HEK293T (cell line): ENCODE results near the gene TAC3.

Experiments
- CTBP1 ChIP-seq: fragments of 450-650 bp; IDR thresholded peaks from 2 replicates; pipeline ENCODE4 v1.6.1; 2016; ENCODE audit warnings: borderline replicate concordance
- ELF4 ChIP-seq: fragments of 450-650 bp; IDR thresholded peaks from 2 replicates; pipeline ENCODE4 v1.6.1; 2017; ENCODE audit warnings: antibody characterized with exemption
- FOXK2 ChIP-seq: fragments of 450-650 bp; IDR thresholded peaks from 2 replicates; pipeline ENCODE4 v1.6.1; 2016; ENCODE audit warnings: mild to moderate bottlenecking
- FOXM1 ChIP-seq: fragments of 450-650 bp; IDR thresholded peaks from 2 replicates; pipeline ENCODE4 v1.6.1; 2017; ENCODE audit warnings: mild to moderate bottlenecking, borderline replicate concordance
- HDGF ChIP-seq: fragments of 450-650 bp; IDR thresholded peaks from 2 replicates; pipeline ENCODE4 v1.6.1; 2017; ENCODE audit warnings: antibody characterized with exemption, borderline replicate concordance
- LEF1 ChIP-seq: fragments of 450-650 bp; IDR thresholded peaks from 2 replicates; pipeline ENCODE4 v1.6.1; 2017; ENCODE audit warnings: mild to moderate bottlenecking, borderline replicate concordance
- PKNOX1 ChIP-seq: fragments of 450-650 bp; IDR thresholded peaks from 2 replicates; pipeline ENCODE4 v1.6.1; 2016
- SUZ12 ChIP-seq: fragments of 450-650 bp; IDR thresholded peaks from 2 replicates; pipeline ENCODE4 v1.6.1; 2016; ENCODE audit warnings: mild to moderate bottlenecking
- TARDBP ChIP-seq: fragments of 450-650 bp; IDR thresholded peaks from 2 replicates; pipeline ENCODE4 v1.6.1; 2016

- TF ChIP-seq FOXM1 = no peak
- TF ChIP-seq SUZ12 = no peak
- TF ChIP-seq LEF1 = no peak
- TF ChIP-seq TARDBP = no peak
- TF ChIP-seq PKNOX1 = no peak
- TF ChIP-seq CTBP1 = no peak
- no peak for TF ChIP-seq FOXK2
- TF ChIP-seq HDGF = no peak
- no peak for TF ChIP-seq ELF4
Measured at GRCh38 chr12:57000393-57000792, 15.9 kb downstream of the TAC3 start.
